ENCODE data around the gene REPIN1. TPM values are rescaled to one million over a fixed set of nuclear protein-coding genes. Genes with fewer than 3 reads are reported as not detected.

REPIN1 gene
- total RNA-seq, 1 experiment from 2014 or later = 124 TPM

DNA sequence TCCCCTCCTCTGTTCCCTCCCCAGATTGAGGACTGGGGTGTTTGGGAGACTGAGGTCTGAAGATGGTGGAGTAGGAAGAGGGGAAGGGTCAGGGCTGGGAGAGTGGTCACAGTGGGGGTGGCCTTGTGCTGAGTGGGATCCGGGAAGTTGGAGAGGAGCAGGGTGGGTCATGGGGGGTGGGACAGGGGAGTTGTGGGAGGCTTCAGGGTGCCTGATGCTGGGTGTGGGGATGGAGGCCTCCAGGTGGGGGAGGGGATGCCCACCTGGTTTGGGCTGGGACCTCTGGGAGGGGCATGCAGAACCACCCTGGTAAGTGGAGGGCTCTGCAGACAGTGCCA is 13.1 kb downstream of the REPIN1 start:
- Histone ChIP-seq H3K27ac (ENCODE audit: low read length) (no peak overlapping the region), H2AFZ (ENCODE audit: low read length) (no peak overlapping the region), H3F3A (ENCODE audit: low read length, unreplicated experiment) (peaks cover 5% of the 10 kb centered on the region), H3K9me3 (ENCODE audit: low read length) (no peaks in the 10 kb centered on the region), H3K4me3 (ENCODE audit: low read length) (no peak overlapping the region), H3K4me1 (ENCODE audit: insufficient read depth, low read length) (peaks cover 18% of the 10 kb centered on the region), H4K20me1 (ENCODE audit: low read length) (no peaks in the 10 kb centered on the region), H3K27me3 (ENCODE audit: low read length) (no peaks in the 10 kb centered on the region), H3K9ac (ENCODE audit: low read length) (no peak overlapping the region), H3K36me3 (ENCODE audit: low read depth, low read length) (no peaks in the 10 kb centered on the region), H3K79me2 (ENCODE audit: low read length) (no peaks in the 10 kb centered on the region), H3K4me2 (ENCODE audit: low read length) (no peak overlapping the region), H3K9me2 (replicated peaks; ENCODE audit: low read length) (no peaks in the 10 kb centered on the region)
- TF ChIP-seq, protein P1, sequence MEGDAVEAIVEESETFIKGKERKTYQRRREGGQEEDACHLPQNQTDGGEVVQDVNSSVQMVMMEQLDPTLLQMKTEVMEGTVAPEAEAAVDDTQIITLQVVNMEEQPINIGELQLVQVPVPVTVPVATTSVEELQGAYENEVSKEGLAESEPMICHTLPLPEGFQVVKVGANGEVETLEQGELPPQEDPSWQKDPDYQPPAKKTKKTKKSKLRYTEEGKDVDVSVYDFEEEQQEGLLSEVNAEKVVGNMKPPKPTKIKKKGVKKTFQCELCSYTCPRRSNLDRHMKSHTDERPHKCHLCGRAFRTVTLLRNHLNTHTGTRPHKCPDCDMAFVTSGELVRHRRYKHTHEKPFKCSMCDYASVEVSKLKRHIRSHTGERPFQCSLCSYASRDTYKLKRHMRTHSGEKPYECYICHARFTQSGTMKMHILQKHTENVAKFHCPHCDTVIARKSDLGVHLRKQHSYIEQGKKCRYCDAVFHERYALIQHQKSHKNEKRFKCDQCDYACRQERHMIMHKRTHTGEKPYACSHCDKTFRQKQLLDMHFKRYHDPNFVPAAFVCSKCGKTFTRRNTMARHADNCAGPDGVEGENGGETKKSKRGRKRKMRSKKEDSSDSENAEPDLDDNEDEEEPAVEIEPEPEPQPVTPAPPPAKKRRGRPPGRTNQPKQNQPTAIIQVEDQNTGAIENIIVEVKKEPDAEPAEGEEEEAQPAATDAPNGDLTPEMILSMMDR (conservative IDR thresholded peaks at IDR 0.05; ENCODE audit: low read depth, low read length) = no peak
- no peak for TF ChIP-seq EZH2phosphoT487 (IDR thresholded peaks at IDR 0.05; ENCODE audit: borderline replicate concordance, low read length)
- no peak for TF ChIP-seq EZH2 (IDR thresholded peaks at IDR 0.05; ENCODE audit: low read length, unreplicated experiment)
- BruUV-seq (replicated peaks) = no TSS peak
- ATAC-seq (no peak), DNase-seq (no peak)
- CTCF ChIA-PET = no interaction called here
- intact Hi-C loops (cut with micrococcal nuclease) = no loop called here
- POLR2A ChIA-PET (ENCODE audit: unreplicated experiment) = no interaction called here

DNA sequence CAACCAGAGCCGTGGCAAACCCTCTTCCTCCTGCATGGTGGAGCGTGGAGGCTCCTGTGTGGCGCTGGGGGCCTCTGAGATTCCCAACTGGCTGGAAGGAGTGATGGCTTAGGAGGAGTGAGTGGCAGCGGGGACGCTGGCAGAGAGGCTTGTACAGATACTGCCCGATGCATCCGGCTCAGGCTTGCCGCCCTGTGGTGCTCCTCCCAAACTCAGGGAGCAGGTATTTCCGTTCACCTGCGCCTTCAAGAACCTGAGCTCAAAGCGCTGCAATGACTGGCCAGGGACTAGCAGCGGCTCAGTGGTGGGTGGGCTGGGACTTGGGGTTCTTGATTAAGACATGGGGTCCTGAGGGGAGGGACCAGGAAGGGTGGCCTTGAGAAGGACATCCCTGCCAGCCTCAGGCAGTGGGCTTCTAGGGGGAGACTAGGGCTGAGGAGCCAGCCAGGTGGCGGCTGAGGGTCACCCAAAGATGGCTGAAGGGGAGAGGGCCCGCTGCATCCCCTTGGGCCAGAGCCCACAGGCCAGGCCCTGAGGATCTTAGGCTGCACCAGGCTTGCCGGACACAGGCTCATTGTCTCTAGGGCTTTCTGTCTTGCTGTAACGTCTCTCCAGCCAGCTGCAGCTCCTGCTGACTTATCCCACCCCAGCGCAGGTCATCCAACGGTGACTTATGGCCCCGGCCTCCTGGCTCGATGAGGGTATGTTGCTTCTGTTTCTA is 13.7 kb downstream of the REPIN1 start:
- H3K36me3 ChIP-seq (ENCODE audit: low read depth, low read length) = no peaks in the 10 kb centered on the region
- ATAC-seq = no peak
- no peaks in the 10 kb centered on the region for H3K9me3 ChIP-seq (ENCODE audit: low read length)

DNA sequence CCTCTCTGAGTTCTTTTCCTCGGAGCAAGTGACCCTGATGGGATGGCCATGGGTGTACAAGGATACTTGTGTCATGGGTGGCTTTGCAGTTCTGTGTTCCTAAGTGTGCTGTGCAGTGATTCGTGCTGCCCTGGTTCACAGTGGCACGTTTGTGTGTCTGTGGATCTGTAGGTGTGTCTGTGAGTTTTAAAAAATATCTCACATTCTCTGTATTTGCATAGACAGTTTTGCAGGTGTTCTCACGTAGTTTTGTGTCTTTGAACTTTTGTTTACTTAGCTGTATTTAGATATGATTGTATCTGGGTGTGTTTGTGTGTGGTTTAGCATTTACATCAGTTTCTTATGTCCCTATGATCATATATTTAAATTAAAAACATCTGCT is 14.2 kb downstream of the REPIN1 start:
- ATAC-seq (no peak), DNase-seq (no peak)
- ChIA-PET POLR2A (ENCODE audit: unreplicated experiment) (no interaction called here), CTCF (no interaction called here)
- H3K27me3 ChIP-seq (ENCODE audit: low read length) = no peaks in the 10 kb centered on the region
- no peak overlapping the region for H3K27ac ChIP-seq (ENCODE audit: low read length)
- peaks cover 18% of the 10 kb centered on the region for H3K4me1 ChIP-seq (ENCODE audit: insufficient read depth, low read length)
- no peak overlapping the region for H2AFZ ChIP-seq (ENCODE audit: low read length)
- H3K4me3 ChIP-seq (ENCODE audit: low read length) = no peak overlapping the region
- H3K36me3 ChIP-seq (ENCODE audit: low read depth, low read length) = no peaks in the 10 kb centered on the region
- no peaks in the 10 kb centered on the region for H3K9me2 ChIP-seq (replicated peaks; ENCODE audit: low read length)
- no peak overlapping the region for H3K4me2 ChIP-seq (ENCODE audit: low read length)
- no peaks in the 10 kb centered on the region for H3K79me2 ChIP-seq (ENCODE audit: low read length)
- no peak overlapping the region for H3K9ac ChIP-seq (ENCODE audit: low read length)
- no TSS peak for BruUV-seq (replicated peaks)
- H3K9me3 ChIP-seq (ENCODE audit: low read length) = no peaks in the 10 kb centered on the region
- H4K20me1 ChIP-seq (ENCODE audit: low read length) = no peaks in the 10 kb centered on the region
- intact Hi-C loops (cut with micrococcal nuclease) = no loop called here
- no peaks in the 10 kb centered on the region for H3F3A ChIP-seq (ENCODE audit: low read length, unreplicated experiment)
- no peak for TF ChIP-seq EZH2 (IDR thresholded peaks at IDR 0.05; ENCODE audit: low read length, unreplicated experiment)
- no peak for TF ChIP-seq EZH2phosphoT487 (IDR thresholded peaks at IDR 0.05; ENCODE audit: borderline replicate concordance, low read length)
- TF ChIP-seq, protein P1 (conservative IDR thresholded peaks at IDR 0.05; ENCODE audit: low read depth, low read length) = no peak

More for the DNA sequence above, 13.7 kb downstream of the REPIN1 start:
- Histone ChIP-seq H3K9ac (ENCODE audit: low read length) (no peak overlapping the region), H4K20me1 (ENCODE audit: low read length) (no peaks in the 10 kb centered on the region), H3K4me2 (ENCODE audit: low read length) (no peak overlapping the region), H3K27ac (ENCODE audit: low read length) (no peak overlapping the region), H3K79me2 (ENCODE audit: low read length) (no peaks in the 10 kb centered on the region), H3F3A (ENCODE audit: low read length, unreplicated experiment) (peaks cover 3% of the 10 kb centered on the region), H3K9me2 (replicated peaks; ENCODE audit: low read length) (no peaks in the 10 kb centered on the region), H3K27me3 (ENCODE audit: low read length) (no peaks in the 10 kb centered on the region), H3K4me1 (ENCODE audit: insufficient read depth, low read length) (peaks cover 18% of the 10 kb centered on the region), H3K4me3 (ENCODE audit: low read length) (no peak overlapping the region), H2AFZ (ENCODE audit: low read length) (no peak overlapping the region)
- intact Hi-C loops (cut with micrococcal nuclease) = no loop called here
- ChIA-PET POLR2A (ENCODE audit: unreplicated experiment) (no interaction called here), CTCF (no interaction called here)
- TF ChIP-seq, protein P1 (conservative IDR thresholded peaks at IDR 0.05; ENCODE audit: low read depth, low read length) = no peak
- TF ChIP-seq EZH2 (IDR thresholded peaks at IDR 0.05; ENCODE audit: low read length, unreplicated experiment) (no peak), EZH2phosphoT487 (IDR thresholded peaks at IDR 0.05; ENCODE audit: borderline replicate concordance, low read length) (no peak)
- BruUV-seq (replicated peaks) = no TSS peak
- DNase-seq = no peak
